Stimulated activated naive B cell treated with anti-CD40 and anti-IgM and Interleukin-4, amounts not matched to agents 10 μg/mL and 1 μg/mL and 100 μg/mL, for 72 hours (primary cell): ENCODE data around the gene ZNF222.

Experiments used
- ATAC-seq, 2 donors: fragments of 150-1000 bp; cut with Tn5 transposase; replicated peaks; 2 replicates each; pipeline ENCODE4 v1.10.0; 2021; ENCODE audit warnings: moderate library complexity in 1 of 2
- DNase-seq: peaks from one replicate; pipeline ENCODE4 v3.0.0; 2021
- H3K27ac Mint-ChIP-seq: one replicate; pipeline ENCODE4 v1.8.0; 2022; ENCODE audit warnings: mild to moderate bottlenecking, mixed read lengths
- H3K27me3 Mint-ChIP-seq, 2 donors: one replicate each; pipeline ENCODE4 v1.8.0; 2022; ENCODE audit warnings: mixed read lengths in 2 of 2
- H3K36me3 Mint-ChIP-seq, 2 donors: one replicate each; pipeline ENCODE4 v1.8.0; 2022; ENCODE audit warnings: mixed read lengths in 2 of 2, mild to moderate bottlenecking in 1 of 2
- H3K4me1 Mint-ChIP-seq, 2 donors: one replicate each; pipeline ENCODE4 v1.8.0; 2022; ENCODE audit warnings: mixed read lengths in 2 of 2, mild to moderate bottlenecking in 1 of 2
- H3K4me3 Mint-ChIP-seq, 2 donors: one replicate each; pipeline ENCODE4 v1.8.0; 2022; ENCODE audit warnings: mild to moderate bottlenecking in 2 of 2, mixed read lengths in 2 of 2, moderate library complexity in 1 of 2
- H3K9me3 Mint-ChIP-seq, 2 donors: one replicate each; pipeline ENCODE4 v1.8.0; 2022; ENCODE audit warnings: mixed read lengths in 2 of 2, mild to moderate bottlenecking in 1 of 2

The ZNF222 gene

DNA sequence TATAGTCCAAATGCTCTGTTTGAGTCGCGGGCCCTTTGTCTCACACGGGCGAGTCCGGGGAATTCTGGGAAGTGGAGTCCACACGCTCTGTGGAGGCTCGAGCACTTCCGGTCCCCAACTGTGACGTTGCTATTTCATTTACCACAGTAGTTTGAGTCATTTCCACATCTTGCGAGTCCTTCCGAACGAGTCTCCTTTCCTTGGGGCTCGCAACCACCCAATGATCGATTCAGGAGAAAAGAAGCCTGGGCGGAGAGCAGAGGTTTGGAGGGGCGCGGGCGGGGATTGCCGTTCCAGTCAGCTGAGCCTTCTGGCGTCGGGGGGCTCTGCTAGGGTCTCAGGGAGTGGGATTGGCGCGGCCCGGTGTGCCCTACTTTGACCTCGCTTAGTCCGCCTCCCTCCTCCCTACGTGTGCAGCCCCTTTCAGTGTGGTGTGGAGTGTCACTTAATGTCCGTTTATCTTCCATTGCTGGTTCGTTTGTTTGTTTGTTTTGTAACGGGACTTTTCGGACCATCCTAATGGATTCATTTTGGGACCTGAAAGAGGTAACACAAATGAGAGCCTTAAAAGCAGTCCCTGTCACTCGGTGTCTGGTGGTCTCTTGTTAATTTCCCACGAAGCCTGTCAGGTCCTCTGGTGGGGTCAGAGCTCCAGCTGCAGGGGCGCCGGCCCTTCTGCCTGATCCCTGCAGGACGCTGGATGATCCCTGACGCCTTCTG lies at the start of gene ZNF222:
Gene ZNF222 (plus strand): TSS at position 163 of the 720 bp plus-strand sequence. CDS start 58 bp downstream, at position 221.
- ATAC-seq (peak; percentile 100), DNase-seq (peak; percentile 81)
- H3K36me3 Mint-ChIP-seq: peaks cover 40 to 54% of the 10 kb centered on the region in 2 donors
- peaks cover 19 to 28% of the 10 kb centered on the region in 2 donors for H3K9me3 Mint-ChIP-seq
- peaks cover 18 to 30% of the 10 kb centered on the region in 2 donors for H3K4me1 Mint-ChIP-seq
- peaks cover 12 to 14% of the 10 kb centered on the region in 2 donors for H3K27me3 Mint-ChIP-seq
- peak within 1 kb of the TSS; percentile 96 to 100 for H3K4me3 Mint-ChIP-seq
- peak within 1 kb of the TSS; percentile 98 for H3K27ac Mint-ChIP-seq

DNA sequence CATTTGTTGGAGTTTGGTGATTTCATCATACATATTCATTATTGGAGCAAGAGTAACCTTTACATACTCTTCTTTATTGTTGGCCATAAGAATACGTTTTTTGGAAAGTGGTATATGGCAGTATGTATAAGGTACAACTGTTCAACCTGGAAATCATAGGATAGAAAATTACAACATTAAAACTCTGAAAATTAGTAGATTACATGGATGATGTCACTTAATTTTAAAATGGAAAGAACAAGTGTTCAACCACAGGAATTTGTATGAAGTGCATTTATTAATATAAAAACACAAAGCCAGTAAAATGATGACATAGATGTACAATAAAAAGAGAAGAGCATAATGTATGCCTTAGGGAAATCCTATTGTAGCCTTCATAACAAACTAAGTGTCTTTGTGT lies 48.4 kb upstream of the ZNF222 start:
- DNase-seq (no peak), ATAC-seq (no peak)
- no peak overlapping the region for H3K27ac Mint-ChIP-seq
- no peak overlapping the region for H3K4me3 Mint-ChIP-seq
- H3K9me3 Mint-ChIP-seq: peaks cover 19 to 28% of the 10 kb centered on the region in 2 donors
- no peaks in the 10 kb centered on the region for H3K4me1 Mint-ChIP-seq
- no peaks in the 10 kb centered on the region for H3K27me3 Mint-ChIP-seq
- H3K36me3 Mint-ChIP-seq: peaks cover 6 to 16% of the 10 kb centered on the region in 2 donors

GRCh38 chr19:43983544-43983911 lies 41.7 kb upstream of the ZNF222 start:
- DNase-seq (no peak), ATAC-seq (peak in 1 of 2 donors; percentile 28)
- Mint-ChIP-seq H3K4me1 (peaks cover 5 to 14% of the 10 kb centered on the region in 2 donors), H3K27me3 (no peaks in the 10 kb centered on the region), H3K4me3 (peak overlapping the region; percentile 61 to 65), H3K36me3 (peaks cover 1 to 5% of the 10 kb centered on the region in 2 donors), H3K9me3 (peaks cover 1 to 3% of the 10 kb centered on the region in 2 donors), H3K27ac (no peak overlapping the region)

DNA sequence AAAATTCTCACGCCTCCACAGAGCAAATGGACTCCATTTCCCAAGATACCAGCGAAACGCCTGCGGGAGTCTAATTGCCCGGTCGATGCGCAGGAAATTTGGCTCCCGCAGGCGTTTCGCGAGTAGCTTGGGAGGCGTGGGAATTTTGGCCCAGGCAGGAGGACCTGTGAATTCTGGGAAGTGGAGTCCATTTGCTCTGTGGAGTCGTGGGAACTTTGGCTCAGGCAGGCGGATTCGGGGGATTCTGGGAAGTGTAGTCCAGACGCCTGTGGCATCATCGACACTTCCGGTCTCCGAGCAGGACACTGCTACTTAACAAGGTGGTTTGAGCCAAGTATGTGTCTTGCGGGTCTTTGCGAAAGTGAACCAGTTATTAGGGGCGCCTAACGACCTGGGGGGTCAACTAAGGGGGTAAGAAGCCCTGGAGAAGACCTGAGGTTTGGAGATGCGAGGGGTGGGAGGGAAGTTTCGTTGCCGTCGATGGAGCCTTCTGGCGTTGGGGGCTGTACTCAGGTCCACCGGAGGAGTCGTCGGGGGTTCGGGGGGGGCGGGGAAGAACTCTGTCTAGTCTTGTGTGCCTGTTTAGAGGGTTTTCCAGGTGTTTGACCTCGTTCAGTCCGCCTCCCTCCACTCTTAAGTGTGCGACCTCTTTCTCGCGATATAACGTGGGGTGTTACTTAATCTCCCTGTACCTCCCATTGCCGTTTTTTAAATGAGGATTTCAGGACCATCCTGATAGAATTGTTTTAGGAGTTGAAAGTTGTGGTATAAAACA lies 41.1 kb upstream of the ZNF222 start, which contains the start of gene ZNF155:
Gene ZNF155 (plus strand): TSS at position 277 of the 775 bp plus-strand sequence. CDS start 4,356 bp downstream, outside the sequence.
- peaks cover 5 to 14% of the 10 kb centered on the region in 2 donors for H3K4me1 Mint-ChIP-seq
- H3K27ac Mint-ChIP-seq: peak within 1 kb of the TSS; percentile 93
- peaks cover 6 to 11% of the 10 kb centered on the region in 2 donors for H3K36me3 Mint-ChIP-seq
- ATAC-seq (peak; percentile 93 to 96), DNase-seq (peak; percentile 64)
- no peaks in the 10 kb centered on the region for H3K27me3 Mint-ChIP-seq
- peak within 1 kb of the TSS; percentile 92 to 96 for H3K4me3 Mint-ChIP-seq
- peaks cover 3 to 4% of the 10 kb centered on the region in 2 donors for H3K9me3 Mint-ChIP-seq

GRCh38 chr19:43984687-43985000 lies 40.5 kb upstream of the ZNF222 start:
- DNase-seq: no peak
- ATAC-seq: peak; percentile 12 to 24

GRCh38 chr19:43997631-43998290 lies 27.4 kb upstream of the ZNF222 start:
- H3K27ac Mint-ChIP-seq: no peak overlapping the region
- H3K36me3 Mint-ChIP-seq: peaks cover 44 to 54% of the 10 kb centered on the region in 2 donors
- ATAC-seq (no peak), DNase-seq (no peak)
- H3K4me1 Mint-ChIP-seq: peaks cover 9 to 10% of the 10 kb centered on the region in 2 donors
- H3K4me3 Mint-ChIP-seq: no peak overlapping the region
- peaks cover 18 to 22% of the 10 kb centered on the region in 2 donors for H3K9me3 Mint-ChIP-seq
- no peaks in the 10 kb centered on the region for H3K27me3 Mint-ChIP-seq

More at GRCh38 chr19:43984687-43985000, 40.5 kb upstream of the ZNF222 start:
- Mint-ChIP-seq H3K4me1 (peaks cover 5 to 14% of the 10 kb centered on the region in 2 donors), H3K4me3 (peak overlapping the region; percentile 92 to 96), H3K27me3 (no peaks in the 10 kb centered on the region), H3K36me3 (peaks cover 12 to 17% of the 10 kb centered on the region in 2 donors), H3K9me3 (peaks cover 3 to 6% of the 10 kb centered on the region in 2 donors), H3K27ac (peak overlapping the region; percentile 93)

DNA sequence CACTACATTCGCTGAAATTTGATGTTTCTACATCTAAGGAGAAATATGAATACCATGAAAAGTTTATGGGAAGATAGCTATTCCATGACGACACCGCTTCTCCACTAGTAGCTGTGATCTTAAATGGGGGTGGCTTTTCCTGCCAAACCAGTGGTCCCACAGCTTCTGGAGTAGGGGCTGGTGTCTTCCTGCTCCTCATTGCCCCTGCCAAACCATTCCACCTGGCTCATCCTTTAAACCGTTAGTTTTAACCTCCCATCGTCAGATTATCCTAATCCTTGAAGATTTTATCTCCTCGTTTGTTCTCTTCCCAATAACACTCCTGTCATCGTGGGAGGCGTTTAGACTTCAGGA lies 23.0 kb upstream of the ZNF222 start:
- Mint-ChIP-seq H3K27me3 (no peaks in the 10 kb centered on the region), H3K27ac (peak overlapping the region; percentile 100), H3K9me3 (peaks cover 17 to 18% of the 10 kb centered on the region in 2 donors), H3K4me3 (peak overlapping the region; percentile 97 to 99), H3K36me3 (peaks cover 35 to 44% of the 10 kb centered on the region in 2 donors), H3K4me1 (peaks cover 13 to 17% of the 10 kb centered on the region in 2 donors)
- DNase-seq: no peak
- no peak for ATAC-seq

- peak within 1 kb of the TSS; percentile 97 to 99 for H3K4me3 Mint-ChIP-seq
- H3K27ac Mint-ChIP-seq: peak within 1 kb of the TSS; percentile 100
- DNase-seq: peak; percentile 88
- H3K36me3 Mint-ChIP-seq: peaks cover 38 to 45% of the 10 kb centered on the region in 2 donors
- H3K4me1 Mint-ChIP-seq: peaks cover 15 to 23% of the 10 kb centered on the region in 2 donors
- H3K9me3 Mint-ChIP-seq: peaks cover 21 to 24% of the 10 kb centered on the region in 2 donors
- peak; percentile 86 to 89 for ATAC-seq
- H3K27me3 Mint-ChIP-seq: no peaks in the 10 kb centered on the region
These were observed 22.4 kb upstream of the ZNF222 start, which contains the start of gene ZNF230 for GRCh38 chr19:44002566-44003460. Gene ZNF230, plus strand, starts transcription at chr19:44002957. Its CDS starts 4,122 bp downstream, at chr19:44007079.

- Mint-ChIP-seq H3K9me3 (peaks cover 18 to 23% of the 10 kb centered on the region in 2 donors), H3K27me3 (no peaks in the 10 kb centered on the region), H3K27ac (peak overlapping the region; percentile 100), H3K4me3 (peak overlapping the region; percentile 97 to 99), H3K4me1 (peaks cover 15 to 23% of the 10 kb centered on the region in 2 donors), H3K36me3 (peaks cover 40 to 46% of the 10 kb centered on the region in 2 donors)
- ATAC-seq (peak; percentile 55 to 66), DNase-seq (peak; percentile 57)
These were observed 21.6 kb upstream of the ZNF222 start for GRCh38 chr19:44003461-44004009.

GRCh38 chr19:44005973-44006372 lies 19.2 kb upstream of the ZNF222 start:
- Mint-ChIP-seq H3K27me3 (no peaks in the 10 kb centered on the region), H3K27ac (no peak overlapping the region), H3K9me3 (peaks cover 28 to 33% of the 10 kb centered on the region in 2 donors), H3K4me3 (no peak overlapping the region), H3K36me3 (peaks cover 59 to 66% of the 10 kb centered on the region in 2 donors), H3K4me1 (peaks cover 15 to 23% of the 10 kb centered on the region in 2 donors)
- DNase-seq (no peak), ATAC-seq (no peak)

- H3K4me1 Mint-ChIP-seq: peaks cover 8 to 15% of the 10 kb centered on the region in 2 donors
- peaks cover 68 to 78% of the 10 kb centered on the region in 2 donors for H3K36me3 Mint-ChIP-seq
- no peak overlapping the region for H3K4me3 Mint-ChIP-seq
- H3K9me3 Mint-ChIP-seq: peaks cover 35 to 36% of the 10 kb centered on the region in 2 donors
- no peak for ATAC-seq
- DNase-seq: no peak
- peak overlapping the region; percentile 33 for H3K27ac Mint-ChIP-seq
- no peaks in the 10 kb centered on the region for H3K27me3 Mint-ChIP-seq
These were observed 17.7 kb upstream of the ZNF222 start for GRCh38 chr19:44007473-44007872.

DNA sequence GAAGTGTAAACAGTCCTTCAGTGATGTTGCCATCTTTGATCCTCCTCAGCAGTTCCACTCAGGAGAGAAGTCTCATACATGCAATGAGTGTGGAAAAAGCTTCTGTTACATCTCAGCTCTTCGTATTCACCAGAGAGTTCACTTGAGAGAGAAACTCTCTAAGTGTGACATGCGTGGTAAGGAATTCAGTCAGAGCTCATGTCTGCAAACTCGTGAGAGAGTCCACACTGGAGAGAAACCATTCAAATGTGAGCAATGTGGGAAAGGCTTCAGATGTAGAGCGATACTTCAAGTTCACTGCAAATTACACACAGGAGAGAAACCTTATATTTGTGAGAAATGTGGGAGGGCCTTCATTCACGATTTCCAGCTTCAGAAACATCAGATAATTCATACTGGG lies 14.7 kb upstream of the ZNF222 start:
- H3K4me3 Mint-ChIP-seq: no peak overlapping the region
- H3K27me3 Mint-ChIP-seq: no peaks in the 10 kb centered on the region
- peaks cover 80 to 89% of the 10 kb centered on the region in 2 donors for H3K36me3 Mint-ChIP-seq
- ATAC-seq: no peak
- no peak overlapping the region for H3K27ac Mint-ChIP-seq
- peaks cover 48 to 51% of the 10 kb centered on the region in 2 donors for H3K9me3 Mint-ChIP-seq
- H3K4me1 Mint-ChIP-seq: peaks cover 2 to 8% of the 10 kb centered on the region in 2 donors
- no peak for DNase-seq

- Mint-ChIP-seq H3K9me3 (peaks cover 30 to 38% of the 10 kb centered on the region in 2 donors), H3K27me3 (peaks cover 20 to 38% of the 10 kb centered on the region in 2 donors), H3K4me1 (peaks cover 0 to 1% of the 10 kb centered on the region in 2 donors), H3K27ac (no peak overlapping the region), H3K4me3 (no peak overlapping the region), H3K36me3 (peaks cover 9 to 12% of the 10 kb centered on the region in 2 donors)
- ATAC-seq: no peak
- no peak for DNase-seq
These were observed 5.7 kb upstream of the ZNF222 start for GRCh38 chr19:44019498-44019897.
